ENCODE results near the gene RTRAF.

The RTRAF gene

DNA sequence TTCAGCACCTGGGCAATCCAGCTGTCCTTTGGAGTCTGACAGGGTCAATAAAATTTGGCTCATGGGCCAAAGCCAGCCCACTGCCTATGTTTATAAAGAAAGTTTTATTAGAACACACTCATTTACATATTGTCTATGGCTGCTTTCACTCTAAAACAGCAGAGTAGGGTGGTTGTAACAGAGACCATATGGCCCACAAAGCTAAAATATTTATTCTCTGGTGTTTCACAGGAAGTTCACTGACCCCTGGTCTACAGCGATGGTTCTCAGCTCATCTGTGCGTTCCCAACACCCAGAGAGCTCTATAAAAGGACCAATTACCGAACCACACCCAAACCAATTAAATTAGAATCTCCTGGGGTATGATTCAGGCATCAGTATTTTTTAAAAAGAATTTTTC lies 37.7 kb upstream of the RTRAF start:
- peaks cover 25% of the 10 kb centered on the region for H3K36me3 ChIP-seq (replicated peaks; ENCODE audit: low read depth, low read length)
- H3K9ac ChIP-seq (ENCODE audit: low read length): no peak overlapping the region
- H3K4me1 ChIP-seq (ENCODE audit: low read length): no peaks in the 10 kb centered on the region
- H3K9me3 ChIP-seq (ENCODE audit: insufficient read depth, low read length): no peaks in the 10 kb centered on the region
- TF ChIP-seq CTCF (IDR thresholded peaks at IDR 0.05; ENCODE audit: low read depth, low read length): no peak
- TF ChIP-seq EZH2phosphoT487 (IDR thresholded peaks at IDR 0.05; ENCODE audit: low read depth): no peak
- no peak overlapping the region for H3K4me2 ChIP-seq (ENCODE audit: low read length)
- no peak overlapping the region for H3K27ac ChIP-seq (ENCODE audit: low read length)
- no peaks in the 10 kb centered on the region for H3K79me2 ChIP-seq (ENCODE audit: low read length)
- no peak overlapping the region for H3K4me3 ChIP-seq (ENCODE audit: low read length)
- H3K27me3 ChIP-seq (ENCODE audit: low read depth, low read length): no peaks in the 10 kb centered on the region
- no peaks in the 10 kb centered on the region for H4K20me1 ChIP-seq (ENCODE audit: insufficient read depth, low read length)
- no peak overlapping the region for H2AFZ ChIP-seq (ENCODE audit: low read depth, low read length)

DNA sequence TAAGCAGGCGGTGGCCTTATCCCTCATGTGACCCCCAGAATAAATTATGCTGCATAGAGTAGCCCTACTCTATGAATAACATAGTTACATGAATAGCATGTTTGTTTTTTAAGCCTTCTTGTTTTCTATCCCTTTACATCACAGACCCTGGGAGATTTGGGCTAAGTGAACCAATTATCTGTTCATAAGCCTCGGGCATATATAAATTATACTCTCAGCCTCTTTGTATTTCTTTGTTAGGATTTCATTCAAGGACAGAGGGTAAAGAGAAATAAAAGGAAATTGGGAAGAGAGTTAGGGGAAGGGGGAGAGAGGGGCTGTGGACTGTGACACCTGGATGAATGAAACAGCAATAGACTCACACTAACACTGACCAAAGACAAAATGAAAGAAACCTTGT lies 35.3 kb upstream of the RTRAF start:
- no peaks in the 10 kb centered on the region for H3K9me3 ChIP-seq (ENCODE audit: insufficient read depth, low read length)
- H3K27me3 ChIP-seq (ENCODE audit: low read depth, low read length): no peaks in the 10 kb centered on the region
- H3K9ac ChIP-seq (ENCODE audit: low read length): no peak overlapping the region
- no peaks in the 10 kb centered on the region for H3K79me2 ChIP-seq (ENCODE audit: low read length)
- H3K4me2 ChIP-seq (ENCODE audit: low read length): no peak overlapping the region
- no peaks in the 10 kb centered on the region for H4K20me1 ChIP-seq (ENCODE audit: insufficient read depth, low read length)
- peaks cover 32% of the 10 kb centered on the region for H3K36me3 ChIP-seq (replicated peaks; ENCODE audit: low read depth, low read length)
- no peaks in the 10 kb centered on the region for H3K4me1 ChIP-seq (ENCODE audit: low read length)
- TF ChIP-seq EZH2phosphoT487 (IDR thresholded peaks at IDR 0.05; ENCODE audit: low read depth): no peak
- TF ChIP-seq CTCF (IDR thresholded peaks at IDR 0.05; ENCODE audit: low read depth, low read length): no peak
- H3K4me3 ChIP-seq (ENCODE audit: low read length): no peak overlapping the region
- no peak overlapping the region for H2AFZ ChIP-seq (ENCODE audit: low read depth, low read length)
- H3K27ac ChIP-seq (ENCODE audit: low read length): no peak overlapping the region

GRCh38 chr14:51954657-51955056 lies 34.7 kb upstream of the RTRAF start:
- H3K27ac ChIP-seq (ENCODE audit: low read length): no peak overlapping the region
- no peaks in the 10 kb centered on the region for H3K4me1 ChIP-seq (ENCODE audit: low read length)
- H4K20me1 ChIP-seq (ENCODE audit: insufficient read depth, low read length): no peaks in the 10 kb centered on the region
- no peak overlapping the region for H3K9ac ChIP-seq (ENCODE audit: low read length)
- H3K79me2 ChIP-seq (ENCODE audit: low read length): no peaks in the 10 kb centered on the region
- H3K27me3 ChIP-seq (ENCODE audit: low read depth, low read length): no peaks in the 10 kb centered on the region
- peaks cover 37% of the 10 kb centered on the region for H3K36me3 ChIP-seq (replicated peaks; ENCODE audit: low read depth, low read length)
- no peak overlapping the region for H2AFZ ChIP-seq (ENCODE audit: low read depth, low read length)
- peak; percentile 46 for TF ChIP-seq CTCF (IDR thresholded peaks at IDR 0.05; ENCODE audit: low read depth, low read length)
- TF ChIP-seq EZH2phosphoT487 (IDR thresholded peaks at IDR 0.05; ENCODE audit: low read depth): no peak
- H3K4me2 ChIP-seq (ENCODE audit: low read length): no peak overlapping the region
- no peak overlapping the region for H3K4me3 ChIP-seq (ENCODE audit: low read length)
- H3K9me3 ChIP-seq (ENCODE audit: insufficient read depth, low read length): no peaks in the 10 kb centered on the region

DNA sequence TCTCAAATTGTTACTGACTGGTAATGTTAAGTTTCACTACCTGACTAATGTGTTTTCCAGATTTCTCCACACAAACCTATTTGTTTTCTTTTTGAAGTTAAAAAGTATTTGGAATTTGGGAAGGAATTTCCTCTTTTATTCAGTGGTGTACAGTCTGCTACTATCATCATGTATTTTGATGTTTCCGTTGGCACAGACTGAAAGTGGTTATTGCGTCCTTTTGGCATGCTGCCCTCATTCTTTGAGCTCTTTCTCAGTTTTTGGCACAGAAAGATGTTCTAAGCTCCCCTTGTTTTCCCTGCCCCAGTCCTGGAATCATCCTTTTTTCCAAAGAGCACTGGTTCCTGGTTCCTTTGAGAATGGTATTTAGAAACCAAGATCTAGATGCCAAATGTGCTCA lies 31.4 kb upstream of the RTRAF start:
- Histone ChIP-seq H3K9me3 (ENCODE audit: insufficient read depth, low read length) (no peaks in the 10 kb centered on the region), H2AFZ (ENCODE audit: low read depth, low read length) (no peak overlapping the region), H3K9ac (ENCODE audit: low read length) (no peak overlapping the region), H3K36me3 (replicated peaks; ENCODE audit: low read depth, low read length) (peaks cover 23% of the 10 kb centered on the region), H3K4me1 (ENCODE audit: low read length) (no peaks in the 10 kb centered on the region), H3K27me3 (ENCODE audit: low read depth, low read length) (no peaks in the 10 kb centered on the region), H3K27ac (ENCODE audit: low read length) (no peak overlapping the region), H3K4me2 (ENCODE audit: low read length) (no peak overlapping the region), H3K4me3 (ENCODE audit: low read length) (no peak overlapping the region), H4K20me1 (ENCODE audit: insufficient read depth, low read length) (no peaks in the 10 kb centered on the region), H3K79me2 (ENCODE audit: low read length) (no peaks in the 10 kb centered on the region)
- TF ChIP-seq CTCF (IDR thresholded peaks at IDR 0.05; ENCODE audit: low read depth, low read length): no peak
- TF ChIP-seq EZH2phosphoT487 (IDR thresholded peaks at IDR 0.05; ENCODE audit: low read depth): no peak

Data from OCI-LY3 (cell line).